ENCODE measurements around the gene ARHGAP23.
A peak's percentile ranks its signal among the peaks of the same experiment; 100 is the strongest.

The ARHGAP23 gene

GRCh38 chr17:38415250-38416194, 12.7 kb upstream of the ARHGAP23 start:
- ChIA-PET POLR2A (interaction anchor here (0.6 to 1.0 kb wide), 2 partner anchors 60 to 66 kb away, joined by 3 to 4 read pairs; no protein-coding TSS in a partner anchor), CTCF (interaction anchor here (0.8 to 17.1 kb wide), 33 partner anchors 10 to 252 kb away, joined by 3 to 456 read pairs (median 7); partner anchors contain the start of genes GPR179 and SOCS7)
- no peak for DNase-seq (ENCODE audit: low read depth, low spot score)
- TF ChIP-seq, protein P1, sequence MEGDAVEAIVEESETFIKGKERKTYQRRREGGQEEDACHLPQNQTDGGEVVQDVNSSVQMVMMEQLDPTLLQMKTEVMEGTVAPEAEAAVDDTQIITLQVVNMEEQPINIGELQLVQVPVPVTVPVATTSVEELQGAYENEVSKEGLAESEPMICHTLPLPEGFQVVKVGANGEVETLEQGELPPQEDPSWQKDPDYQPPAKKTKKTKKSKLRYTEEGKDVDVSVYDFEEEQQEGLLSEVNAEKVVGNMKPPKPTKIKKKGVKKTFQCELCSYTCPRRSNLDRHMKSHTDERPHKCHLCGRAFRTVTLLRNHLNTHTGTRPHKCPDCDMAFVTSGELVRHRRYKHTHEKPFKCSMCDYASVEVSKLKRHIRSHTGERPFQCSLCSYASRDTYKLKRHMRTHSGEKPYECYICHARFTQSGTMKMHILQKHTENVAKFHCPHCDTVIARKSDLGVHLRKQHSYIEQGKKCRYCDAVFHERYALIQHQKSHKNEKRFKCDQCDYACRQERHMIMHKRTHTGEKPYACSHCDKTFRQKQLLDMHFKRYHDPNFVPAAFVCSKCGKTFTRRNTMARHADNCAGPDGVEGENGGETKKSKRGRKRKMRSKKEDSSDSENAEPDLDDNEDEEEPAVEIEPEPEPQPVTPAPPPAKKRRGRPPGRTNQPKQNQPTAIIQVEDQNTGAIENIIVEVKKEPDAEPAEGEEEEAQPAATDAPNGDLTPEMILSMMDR (IDR thresholded peaks at IDR 0.05; ENCODE audit: insufficient read depth, low read length, missing control alignments), result no peak
- peak overlapping the region; percentile 36 for H3K4me3 ChIP-seq (ENCODE audit: low read depth, low read length)

DNA sequence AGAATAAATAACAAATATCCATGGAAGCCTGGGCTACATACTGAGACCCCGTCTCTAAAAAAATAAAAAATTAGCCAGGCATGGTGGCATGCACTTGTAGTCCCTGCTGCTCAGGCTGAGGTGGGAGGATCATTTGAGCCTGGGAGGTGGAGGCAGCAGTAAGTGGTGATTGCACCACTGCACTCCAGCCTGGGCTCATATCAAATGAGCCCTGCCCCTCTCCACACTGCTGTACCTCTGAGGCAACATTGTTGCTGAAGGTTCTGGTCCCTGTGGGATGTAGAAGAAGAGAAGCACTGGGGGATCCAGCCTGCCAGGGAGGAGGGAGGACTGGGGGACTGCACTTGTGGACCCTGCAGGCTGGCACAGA, 11.4 kb upstream of the ARHGAP23 start:
- POLR2A ChIA-PET, result no interaction called here
- no peak overlapping the region for H3K4me3 ChIP-seq (ENCODE audit: low read depth, low read length)
- CTCF ChIA-PET, result interaction anchor here (17.1 kb wide), 1 partner anchor 66 kb away, joined by 456 read pairs; the partner anchor contains the start of genes GPR179 and SOCS7
- no peak for DNase-seq (ENCODE audit: low read depth, low spot score)
- TF ChIP-seq, protein P1 (IDR thresholded peaks at IDR 0.05; ENCODE audit: insufficient read depth, low read length, missing control alignments), result no peak

DNA sequence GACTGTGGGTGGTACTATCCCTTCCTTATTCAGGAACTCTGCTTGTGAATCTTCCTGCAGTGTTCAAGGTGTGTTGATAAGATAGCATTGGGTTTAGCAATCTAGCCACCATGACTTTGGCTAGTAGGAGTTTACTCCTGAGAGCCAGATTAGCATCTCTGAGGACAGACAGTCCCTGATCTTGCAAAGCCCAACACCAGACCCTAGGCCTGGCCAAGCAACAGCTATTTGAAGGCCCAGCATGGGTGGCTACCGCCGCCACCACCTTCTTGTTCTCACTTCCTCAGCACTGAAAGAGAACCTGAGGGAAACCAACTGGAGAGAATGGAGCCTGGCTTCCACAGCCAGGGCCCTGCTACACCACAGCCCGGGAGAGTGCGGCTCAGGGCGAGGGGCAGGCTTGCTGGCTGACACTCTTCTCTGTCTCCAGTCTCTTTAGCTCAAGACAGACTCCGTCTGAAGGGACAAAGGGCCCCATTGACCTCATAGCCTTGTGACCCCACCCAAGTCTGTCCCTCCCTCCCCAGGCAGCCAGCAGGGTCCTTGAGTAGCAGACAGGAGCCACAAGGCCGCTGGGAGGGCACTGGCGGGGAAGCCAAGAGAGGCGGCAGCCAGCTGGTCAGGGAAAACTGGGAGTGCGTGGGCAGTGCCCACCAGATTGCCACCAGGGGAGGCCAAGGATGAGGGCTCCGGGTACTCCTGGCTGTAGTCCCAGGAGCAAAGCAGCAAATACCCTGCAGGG, 10.9 kb upstream of the ARHGAP23 start:
- TF ChIP-seq, protein P1 (IDR thresholded peaks at IDR 0.05; ENCODE audit: insufficient read depth, low read length, missing control alignments), result no peak
- CTCF ChIA-PET, result interaction anchor here (0.9 to 17.1 kb wide), 2 partner anchors 56 to 67 kb away, joined by 3 to 456 read pairs; partner anchors contain the start of genes GPR179 and SOCS7
- DNase-seq (ENCODE audit: low read depth, low spot score), result no peak
- POLR2A ChIA-PET, result no interaction called here
- H3K4me3 ChIP-seq (ENCODE audit: low read depth, low read length), result no peak overlapping the region

GRCh38 chr17:38418062-38418692, 10.1 kb upstream of the ARHGAP23 start:
- CTCF ChIA-PET, result interaction anchor here (0.9 to 17.1 kb wide), 2 partner anchors 56 to 68 kb away, joined by 3 to 456 read pairs; partner anchors contain the start of genes GPR179 and SOCS7
- TF ChIP-seq, protein P1 (IDR thresholded peaks at IDR 0.05; ENCODE audit: insufficient read depth, low read length, missing control alignments), result no peak
- POLR2A ChIA-PET, result no interaction called here

GRCh38 chr17:38418693-38419507, 9.4 kb upstream of the ARHGAP23 start:
- no peak for DNase-seq (ENCODE audit: low read depth, low spot score)
- POLR2A ChIA-PET, result no interaction called here
- CTCF ChIA-PET, result interaction anchor here (0.7 to 17.1 kb wide), 2 partner anchors 68 to 91 kb away, joined by 3 to 456 read pairs; partner anchors contain the start of genes GPR179 and SOCS7
- TF ChIP-seq, protein P1 (IDR thresholded peaks at IDR 0.05; ENCODE audit: insufficient read depth, low read length, missing control alignments), result no peak
- H3K4me3 ChIP-seq (ENCODE audit: low read depth, low read length), result peak overlapping the region; percentile 32

More at GRCh38 chr17:38418062-38418692, 10.1 kb upstream of the ARHGAP23 start:
- no peak overlapping the region for H3K4me3 ChIP-seq (ENCODE audit: low read depth, low read length)
- DNase-seq (ENCODE audit: low read depth, low spot score), result no peak
